Ishikawa (cell line): Measurements from ENCODE around the gene WSCD2.

ENCODE experiments used
- CREB1 ChIP-seq: IDR thresholded peaks from 2 replicates; pipeline ENCODE4 v1.6.1; 2012; ENCODE audit warnings: low read depth
- NFIC ChIP-seq: IDR thresholded peaks from 2 replicates; pipeline ENCODE4 v1.6.1; 2012

- TF ChIP-seq NFIC (no peak), CREB1 (no peak)
Measured at GRCh38 chr12:108226866-108227265, 97.8 kb downstream of the WSCD2 start.
